OCI-LY7 (cell line): Measurements from ENCODE around the gene HSPA12A.

Experiments
- CTCF ChIP-seq: fragments of 200-600 bp; sonication (generic); conservative IDR thresholded peaks from 2 replicates; pipeline ENCODE4 v1.5.1; 2014; ENCODE audit warnings: mild to moderate bottlenecking, antibody characterized with exemption, low read length, moderate library complexity, mixed read lengths
- EZH2phosphoT487 ChIP-seq: fragments of 200-600 bp; sonication (generic); IDR thresholded peaks from 2 replicates; pipeline ENCODE4 v1.6.1; 2018; ENCODE audit warnings: low read depth, borderline replicate concordance, mild to moderate bottlenecking, mixed run types, antibody characterized with exemption, low read length, moderate library complexity, mixed read lengths

- TF ChIP-seq CTCF (no peak), EZH2phosphoT487 (no peak)
These were observed 11.4 kb upstream of the HSPA12A start for GRCh38 chr10:116753759-116754158.
